HepG2 (cell line): ENCODE data around the gene ZNF74. TPM values are rescaled to one million over a fixed set of nuclear protein-coding genes. Genes with fewer than 3 reads are reported as not detected.

Source experiments
- ATAC-seq: fragments of 200-7000 bp; cut with Tn5 transposase; 3 replicates; pipeline ENCODE4 v1.9.1; 2020; ENCODE audit warnings: mild to moderate bottlenecking, moderate library complexity
- BruUV-seq: library from RNA; stranded (reverse); fragments of 400-500 nt; replicated peaks from 2 replicates; lab custom pipeline; 2021; lab: Mats Ljungman, UMichigan
- CTCF ChIA-PET: fragments of 300-600 bp; formaldehyde crosslinking; extraction: SDS; loops from one replicate; lab custom pipeline; 2021; ENCODE audit warnings: low total read pairs, inconsistent platforms, low intra/inter-chr PET ratio; lab: Yijun Ruan, JAX
- POLR2A ChIA-PET: fragments of 350-600 bp; sonication (Branson Sonifier 250); formaldehyde crosslinking; loops from one replicate; lab custom pipeline; 2020; ENCODE audit warnings: antibody characterized with exemption, inconsistent platforms; lab: Yijun Ruan, JAX
- DNase-seq: peaks from one replicate; pipeline ENCODE4 v3.0.0-alpha.2; 2015; ENCODE audit warnings: low spot score
- FAIRE-seq: peaks from 3 replicates; lab custom pipeline; 2011; peaks lifted over from hg19 to GRCh38; lab: Jason Lieb, UNC
- H2AFZ ChIP-seq: one replicate; pipeline ENCODE4 v1.6.1; 2011; ENCODE audit warnings: low read length, inconsistent platforms
- H3K27ac ChIP-seq: fragments of 300-600 bp; 3 replicates; pipeline ENCODE4 v1.8.0; 2011; ENCODE audit warnings: mixed run types, mild to moderate bottlenecking, mixed read lengths, low read length, inconsistent platforms; ENCODE audit not compliant: insufficient read depth; ENCODE audit errors: extremely low read length
- H3K27me3 ChIP-seq, 2 experiments: fragments of 200-600 bp in 1 of 2; 2 replicates in 1 of 2; 3 replicates in 1 of 2; pipeline versions ENCODE4 v1.6.0 to v1.8.0; 2011; ENCODE audit warnings: low read length in 2 of 2, mild to moderate bottlenecking in 2 of 2, moderate library complexity in 2 of 2, inconsistent platforms in 1 of 2; ENCODE audit not compliant: insufficient read depth in 2 of 2, control insufficient read depth in 1 of 2
- H3K36me3 ChIP-seq, 2 experiments: fragments of 200-600 bp in 1 of 2; replicated peaks in 1 of 2; 2 replicates in 1 of 2; 3 replicates in 1 of 2; pipeline versions ENCODE4 v1.5.1 to v1.8.0; 2011; ENCODE audit warnings: low read length in 2 of 2, inconsistent platforms in 1 of 2; ENCODE audit not compliant: insufficient read depth in 2 of 2, control insufficient read depth in 1 of 2
- H3K4me1 ChIP-seq: 2 replicates; pipeline ENCODE4 v1.5.1; 2012; ENCODE audit warnings: low read length, inconsistent platforms; ENCODE audit not compliant: insufficient read depth
- H3K4me2 ChIP-seq: 2 replicates; pipeline ENCODE4 v1.6.0; 2011; ENCODE audit warnings: low read depth, low read length, inconsistent platforms
- H3K4me3 ChIP-seq, 3 experiments: fragments of 200-600 bp in 1 of 3; sonication (generic), shearing (Covaris generic) in 1 of 3; replicated peaks in 1 of 3; 2 replicates each; pipeline ENCODE4 v1.5.1; 2011 to 2016; ENCODE audit warnings: low read length in 3 of 3, inconsistent platforms in 2 of 3, low read depth in 2 of 3, mild to moderate bottlenecking in 2 of 3, control low read depth in 1 of 3, mixed read lengths in 1 of 3; ENCODE audit not compliant: insufficient read depth in 1 of 3
- H3K79me2 ChIP-seq: one replicate; pipeline ENCODE4 v1.6.1; 2011; ENCODE audit warnings: low read length, inconsistent platforms; ENCODE audit not compliant: insufficient read depth
- H3K9ac ChIP-seq: 2 replicates; pipeline ENCODE4 v1.6.0; 2011; ENCODE audit warnings: mild to moderate bottlenecking, low read depth, low read length, inconsistent platforms; ENCODE audit not compliant: insufficient read depth
- H3K9me3 ChIP-seq: 2 replicates; pipeline ENCODE4 v1.5.1; 2012; ENCODE audit warnings: mild to moderate bottlenecking, low read length
- H4K20me1 ChIP-seq: 2 replicates; pipeline ENCODE4 v1.6.0; 2011; ENCODE audit warnings: inconsistent platforms, mild to moderate bottlenecking, low read length, moderate library complexity; ENCODE audit not compliant: insufficient read depth
- GATA4 ChIP-seq: sonication (generic); IDR thresholded peaks from 2 replicates; pipeline ENCODE4 v1.6.1; 2016; ENCODE audit warnings: antibody characterized with exemption, low read depth, borderline replicate concordance
- HIC2 ChIP-seq: sonication (generic); formaldehyde crosslinking; IDR thresholded peaks from 2 replicates; pipeline ENCODE4 v1.9.0; 2022; ENCODE audit warnings: low read depth, missing genetic modification reagents
- HOXA5 ChIP-seq: sonication (generic); formaldehyde crosslinking; IDR thresholded peaks from 2 replicates; pipeline ENCODE4 v1.4.0; 2020; ENCODE audit warnings: missing genetic modification reagents
- IRF9 ChIP-seq: sonication (generic); formaldehyde crosslinking; IDR thresholded peaks from 2 replicates; pipeline ENCODE4 v1.8.0; 2022; ENCODE audit warnings: missing genetic modification reagents, mild to moderate bottlenecking, borderline replicate concordance
- KLF6 ChIP-seq: IDR thresholded peaks from 2 replicates; pipeline ENCODE4 v1.8.0; 2016; ENCODE audit warnings: missing biosample characterization, missing genetic modification reagents
- NAIF1 ChIP-seq: sonication (generic); formaldehyde crosslinking; IDR thresholded peaks from 2 replicates; pipeline ENCODE4 v1.5.0; 2020; ENCODE audit warnings: mild to moderate bottlenecking, missing genetic modification reagents, borderline replicate concordance
- PBX3 ChIP-seq: sonication (generic); formaldehyde crosslinking; IDR thresholded peaks from 2 replicates; pipeline ENCODE4 v1.8.1; 2023; ENCODE audit warnings: missing genetic modification reagents, inconsistent platforms, borderline replicate concordance
- RBM39 ChIP-seq: fragments of 200-400 bp; formaldehyde crosslinking; IDR thresholded peaks from one replicate; pipeline ENCODE4 v1.6.1; 2018; ENCODE audit warnings: antibody characterized with exemption, mild to moderate bottlenecking, low read depth, low read length; ENCODE audit not compliant: poor library complexity, severe bottlenecking
- RFX5 ChIP-seq: IDR thresholded peaks from 2 replicates; pipeline ENCODE4 v1.6.1; 2011; ENCODE audit warnings: low read depth, low read length, improper control_type of control experiment
- SNRNP70 ChIP-seq: fragments of 200-400 bp; formaldehyde crosslinking; IDR thresholded peaks from 2 replicates; pipeline ENCODE4 v1.6.1; 2017; ENCODE audit warnings: mild to moderate bottlenecking, low read depth, low read length, moderate library complexity
- YY1 ChIP-seq: IDR thresholded peaks from 2 replicates; pipeline ENCODE4 v1.6.1; 2011; ENCODE audit warnings: low read length, low read depth, moderate library complexity, mild to moderate bottlenecking; ENCODE audit not compliant: insufficient read depth, insufficient replicate concordance
- ZHX1 ChIP-seq: sonication (generic); formaldehyde crosslinking; IDR thresholded peaks from 2 replicates; pipeline ENCODE4 v1.8.1; 2022; ENCODE audit warnings: low read depth, mild to moderate bottlenecking, missing genetic modification reagents
- ZNF333 ChIP-seq: sonication (generic); formaldehyde crosslinking; IDR thresholded peaks from 2 replicates; pipeline ENCODE4 v1.4.0; 2020; ENCODE audit warnings: mild to moderate bottlenecking, missing genetic modification reagents, borderline replicate concordance
- ZNF350 ChIP-seq: sonication (generic); formaldehyde crosslinking; IDR thresholded peaks from 2 replicates; pipeline ENCODE4 v1.4.0; 2020; ENCODE audit warnings: mild to moderate bottlenecking, low read depth, missing genetic modification reagents, borderline replicate concordance
- ZNF382 ChIP-seq: sonication (generic); formaldehyde crosslinking; IDR thresholded peaks from 2 replicates; pipeline ENCODE4 v1.5.0; 2020; ENCODE audit warnings: missing genetic modification reagents, mild to moderate bottlenecking, borderline replicate concordance
- ZNF749 ChIP-seq: sonication (generic); formaldehyde crosslinking; IDR thresholded peaks from 2 replicates; pipeline ENCODE4 v1.8.0; 2022; ENCODE audit warnings: mild to moderate bottlenecking, missing genetic modification reagents, moderate library complexity, borderline replicate concordance
- ZNF782 ChIP-seq: sonication (generic); formaldehyde crosslinking; IDR thresholded peaks from 2 replicates; pipeline ENCODE4 v1.4.0; 2020; ENCODE audit warnings: missing genetic modification reagents, mild to moderate bottlenecking, borderline replicate concordance
- WGBS: methylation state at CpG from one replicate; pipeline ENCODE4 v1.1.6; 2017; ENCODE audit warnings: low lambda C conversion rate; 5-methylcytosine and 5-hydroxymethylcytosine counted together
- in situ Hi-C: cut with HindIII; loops from 2 replicates; pipeline ENCODE4 v1.10.0; 2017; ENCODE audit warnings: low pct_unique_long_range_greater_than_20kb; ENCODE audit not compliant: extremely low pct_ligation_motif_present
- intact Hi-C: fragments of 100-400 bp; cut with micrococcal nuclease; formaldehyde crosslinking; loops from one replicate; pipeline ENCODE4 v1.10.0; 2022; ENCODE audit not compliant: unreplicated experiment
- polyA plus RNA-seq, 8 experiments: library from polyadenylated mRNA; depleted of rRNA in 3 of 8; stranded (reverse) in 7 of 8; unstranded in 1 of 8; fragments of >200 nt; fragmentation: Illumina TruSeq in 4 of 8; extraction: Trizol in 4 of 8; gene quantifications; 2 replicates each; pipeline versions ENCODE4 v1.2.1 to v1.2.3, GENCODE V29; 2011 to 2016; ENCODE audit warnings: low read depth in 4 of 8, missing spikeins in 1 of 8, mixed read lengths in 1 of 8; ENCODE audit not compliant: insufficient read depth in 1 of 8
- total RNA-seq, 5 experiments: library from RNA; depleted of rRNA; stranded (reverse); fragments of >200 nt; fragmentation: Illumina TruSeq; extraction: Trizol; gene quantifications; 2 replicates each; pipeline ENCODE4 v1.2.3, GENCODE V29; 2016; ENCODE audit warnings: low read depth in 1 of 5

Gene ZNF74
- total and polyA plus RNA-seq, 2 of the 13 experiments (the other 11 are each of a cell fraction or from before 2014, with no cell fraction given), result 6.3 to 9.1 TPM

- BruUV-seq, result no TSS peak
Measured at GRCh38 chr22:20399866-20400605, 6.1 kb downstream of the ZNF74 start.

More at GRCh38 chr22:20399866-20400605, 6.1 kb downstream of the ZNF74 start:
- in situ Hi-C loops, result no loop called here
- ChIA-PET POLR2A (no interaction called here), CTCF (no interaction called here)
- no peak for DNase-seq
- no peaks in the 10 kb centered on the region for H3K27me3 ChIP-seq
- no peak overlapping the region for H2AFZ ChIP-seq
- H4K20me1 ChIP-seq, result no peaks in the 10 kb centered on the region
- 85% methylated on average over 4 of the region's 4 CpGs for WGBS
- no peaks in the 10 kb centered on the region for H3K9me3 ChIP-seq
- no peak overlapping the region for H3K9ac ChIP-seq
- H3K4me3 ChIP-seq, result no peak overlapping the region
- no peak for TF ChIP-seq ZNF333 (CRISPR knock-in tag)
- no peak for TF ChIP-seq HIC2 (CRISPR knock-in tag)
- no peak for TF ChIP-seq ZNF782 (CRISPR knock-in tag)
- no peak for TF ChIP-seq NAIF1 (CRISPR knock-in tag)
- TF ChIP-seq GATA4, result no peak
- no peak for TF ChIP-seq KLF6
- no peak for TF ChIP-seq RFX5
- TF ChIP-seq YY1, result no peak
- no peak for TF ChIP-seq HOXA5 (CRISPR knock-in tag)
- TF ChIP-seq ZNF382, result no peak
- no peak for TF ChIP-seq ZHX1
- no peak for TF ChIP-seq ZNF350 (CRISPR knock-in tag)
- TF ChIP-seq RBM39, result no peak
- TF ChIP-seq IRF9, result no peak
- no peak for TF ChIP-seq SNRNP70
- no peak for TF ChIP-seq PBX3 (CRISPR knock-in tag)
- no peak for TF ChIP-seq ZNF749 (CRISPR knock-in tag)
- H3K4me1 ChIP-seq, result peaks cover 28% of the 10 kb centered on the region
- intact Hi-C loops, result no loop called here
- peaks cover 2% of the 10 kb centered on the region for H3K79me2 ChIP-seq
- FAIRE-seq, result no peak
- H3K36me3 ChIP-seq, result peaks cover 7 to 23% of the 10 kb centered on the region in 2 experiments; a peak in 4 of 5 replicates
- no peak for ATAC-seq
- no peak overlapping the region for H3K27ac ChIP-seq
- no peak overlapping the region for H3K4me2 ChIP-seq
